HepG2 (cell line): ENCODE measurements around the gene TMEM231. TPM values are rescaled to one million over a fixed set of nuclear protein-coding genes. Genes with fewer than 3 reads are reported as not detected.

Experiments
- AHDC1 ChIP-seq: sonication (generic); formaldehyde crosslinking; IDR thresholded peaks from 2 replicates; pipeline ENCODE4 v1.5.1; 2020; ENCODE audit warnings: mild to moderate bottlenecking, missing genetic modification reagents, borderline replicate concordance
- DNMT3B ChIP-seq: conservative IDR thresholded peaks from 2 replicates; pipeline ENCODE4 v1.6.1; 2016; ENCODE audit warnings: missing biosample characterization, control low read depth
- MTF1 ChIP-seq: sonication (generic); formaldehyde crosslinking; IDR thresholded peaks from 2 replicates; pipeline ENCODE4 v1.5.0; 2020; ENCODE audit warnings: missing genetic modification reagents
- NCOA2 ChIP-seq: sonication (generic); formaldehyde crosslinking; IDR thresholded peaks from 2 replicates; pipeline ENCODE4 v1.8.0; 2022; ENCODE audit warnings: inconsistent platforms
- PITX1 ChIP-seq: sonication (generic); formaldehyde crosslinking; IDR thresholded peaks from 2 replicates; pipeline ENCODE4 v1.5.1; 2020; ENCODE audit warnings: mild to moderate bottlenecking, missing genetic modification reagents
- SIN3A ChIP-seq: IDR thresholded peaks from 2 replicates; pipeline ENCODE4 v1.6.1; 2011; ENCODE audit warnings: low read depth, mild to moderate bottlenecking, control low read depth, low read length, borderline replicate concordance
- SRSF1 ChIP-seq: fragments of 200-400 bp; formaldehyde crosslinking; optimal IDR thresholded peaks from 2 replicates; pipeline ENCODE3; 2017; ENCODE audit warnings: mild to moderate bottlenecking, low read depth, low read length, moderate library complexity
- ZBTB10 ChIP-seq: sonication (generic); formaldehyde crosslinking; IDR thresholded peaks from 2 replicates; pipeline ENCODE4 v1.4.0; 2020; ENCODE audit warnings: missing genetic modification reagents, borderline replicate concordance
- ZNF589 ChIP-seq: sonication (generic); formaldehyde crosslinking; conservative IDR thresholded peaks from 2 replicates; pipeline ENCODE4 v1.8.0; 2022; ENCODE audit warnings: mild to moderate bottlenecking, moderate library complexity, missing genetic modification reagents
- ZNF644 ChIP-seq: IDR thresholded peaks from 2 replicates; pipeline ENCODE4 v1.6.1; 2016; ENCODE audit warnings: low read depth
- ZNF646 ChIP-seq: sonication (generic); formaldehyde crosslinking; IDR thresholded peaks from 2 replicates; pipeline ENCODE4 v1.9.0; 2021; ENCODE audit warnings: mild to moderate bottlenecking, missing genetic modification reagents
- ZNF704 ChIP-seq: sonication (generic); formaldehyde crosslinking; IDR thresholded peaks from 2 replicates; pipeline ENCODE4 v1.8.1; 2023; ENCODE audit warnings: mild to moderate bottlenecking, inconsistent platforms, moderate library complexity, missing genetic modification reagents, borderline replicate concordance
- polyA plus RNA-seq, 8 experiments: library from polyadenylated mRNA; depleted of rRNA in 3 of 8; stranded (reverse) in 7 of 8; unstranded in 1 of 8; fragments of >200 nt; fragmentation: Illumina TruSeq in 4 of 8; extraction: Trizol in 4 of 8; gene quantifications; 2 replicates each; pipeline versions ENCODE4 v1.2.1 to v1.2.3, GENCODE V29; 2011 to 2016; ENCODE audit warnings: low read depth in 4 of 8, missing spikeins in 1 of 8, mixed read lengths in 1 of 8; ENCODE audit not compliant: insufficient read depth in 1 of 8
- total RNA-seq, 5 experiments: library from RNA; depleted of rRNA; stranded (reverse); fragments of >200 nt; fragmentation: Illumina TruSeq; extraction: Trizol; gene quantifications; 2 replicates each; pipeline ENCODE4 v1.2.3, GENCODE V29; 2016; ENCODE audit warnings: low read depth in 1 of 5

Gene TMEM231
- total and polyA plus RNA-seq, 2 of the 13 experiments (the other 11 are each of a cell fraction or from before 2014, with no cell fraction given): 3.5 to 7.4 TPM

GRCh38 chr16:75566040-75566757 is 10.1 kb upstream of the TMEM231 start, which contains the start of gene GABARAPL2 (continued):
- 0 out of 2 replicates have a peak, but pooled peaks have one; percentile 79 for TF ChIP-seq ZNF589 (CRISPR knock-in tag)
- peak; percentile 23; the same call in 1 of the 2 replicates for TF ChIP-seq ZBTB10 (CRISPR knock-in tag)
- TF ChIP-seq MTF1 (CRISPR knock-in tag): no peak
- TF ChIP-seq NCOA2 (CRISPR knock-in tag): no peak
- no peak for TF ChIP-seq DNMT3B (CRISPR knock-in tag)
- TF ChIP-seq ZNF704: 0 out of 2 replicates have a peak, but pooled peaks have one; percentile 49
- TF ChIP-seq AHDC1 (CRISPR knock-in tag): no peak
- no peak; the same call in 1 of the 2 replicates for TF ChIP-seq SIN3A
- TF ChIP-seq ZNF646 (CRISPR knock-in tag): no peak
- TF ChIP-seq SRSF1: peak; percentile 71
- TF ChIP-seq PITX1 (CRISPR knock-in tag): no peak
- no peak for TF ChIP-seq ZNF644 (CRISPR knock-in tag)
